ENCODE data around the gene LRRC42. TPM values are rescaled to one million over a fixed set of nuclear protein-coding genes. Genes with fewer than 3 reads are reported as not detected.

The LRRC42 gene
- total RNA-seq, 2 donors from 2014 or later = 2.3 to 17.1 TPM

DNA sequence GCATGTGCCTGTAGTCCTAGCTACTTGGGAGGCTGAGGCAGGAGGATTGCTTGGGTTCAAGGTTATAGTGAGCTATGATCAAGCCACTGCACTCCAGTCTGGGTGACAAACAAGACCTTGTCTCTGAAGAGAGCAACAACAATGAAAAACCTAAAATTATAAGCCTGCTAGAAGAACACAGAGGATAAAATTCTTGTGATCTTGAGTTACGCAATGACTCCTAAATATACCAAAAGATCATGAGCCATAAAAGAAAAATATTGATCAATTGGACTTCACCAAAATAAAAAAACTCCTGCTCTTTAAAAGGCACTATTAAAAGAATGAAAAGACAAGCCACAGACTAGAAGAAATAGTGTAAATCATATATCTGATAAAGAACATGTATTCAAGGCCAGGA, 49.5 kb downstream of the LRRC42 start:
- no peaks in the 10 kb centered on the region for H3K36me3 ChIP-seq (replicated peaks in 1 of 2; ENCODE audit: insufficient read depth in 1 of 2, low read depth in 2 of 2)
- intact Hi-C loops (cut with DNase I) = no loop called here
- ATAC-seq (no peak), DNase-seq (no peak)
- H3K4me3 ChIP-seq = no peak overlapping the region
- WGBS, 2 donors = 81 to 82% methylated on average over 1 of the region's 1 CpG
- TF ChIP-seq, protein P1, sequence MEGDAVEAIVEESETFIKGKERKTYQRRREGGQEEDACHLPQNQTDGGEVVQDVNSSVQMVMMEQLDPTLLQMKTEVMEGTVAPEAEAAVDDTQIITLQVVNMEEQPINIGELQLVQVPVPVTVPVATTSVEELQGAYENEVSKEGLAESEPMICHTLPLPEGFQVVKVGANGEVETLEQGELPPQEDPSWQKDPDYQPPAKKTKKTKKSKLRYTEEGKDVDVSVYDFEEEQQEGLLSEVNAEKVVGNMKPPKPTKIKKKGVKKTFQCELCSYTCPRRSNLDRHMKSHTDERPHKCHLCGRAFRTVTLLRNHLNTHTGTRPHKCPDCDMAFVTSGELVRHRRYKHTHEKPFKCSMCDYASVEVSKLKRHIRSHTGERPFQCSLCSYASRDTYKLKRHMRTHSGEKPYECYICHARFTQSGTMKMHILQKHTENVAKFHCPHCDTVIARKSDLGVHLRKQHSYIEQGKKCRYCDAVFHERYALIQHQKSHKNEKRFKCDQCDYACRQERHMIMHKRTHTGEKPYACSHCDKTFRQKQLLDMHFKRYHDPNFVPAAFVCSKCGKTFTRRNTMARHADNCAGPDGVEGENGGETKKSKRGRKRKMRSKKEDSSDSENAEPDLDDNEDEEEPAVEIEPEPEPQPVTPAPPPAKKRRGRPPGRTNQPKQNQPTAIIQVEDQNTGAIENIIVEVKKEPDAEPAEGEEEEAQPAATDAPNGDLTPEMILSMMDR (IDR thresholded peaks at IDR 0.05) = no peak
- no peak for TF ChIP-seq POLR2A (IDR thresholded peaks at IDR 0.05)
- H3K9me3 ChIP-seq = no peaks in the 10 kb centered on the region
- H3K27ac ChIP-seq = no peak overlapping the region
- no peaks in the 10 kb centered on the region for H3K4me1 ChIP-seq
- H3K27me3 ChIP-seq = no peaks in the 10 kb centered on the region

DNA sequence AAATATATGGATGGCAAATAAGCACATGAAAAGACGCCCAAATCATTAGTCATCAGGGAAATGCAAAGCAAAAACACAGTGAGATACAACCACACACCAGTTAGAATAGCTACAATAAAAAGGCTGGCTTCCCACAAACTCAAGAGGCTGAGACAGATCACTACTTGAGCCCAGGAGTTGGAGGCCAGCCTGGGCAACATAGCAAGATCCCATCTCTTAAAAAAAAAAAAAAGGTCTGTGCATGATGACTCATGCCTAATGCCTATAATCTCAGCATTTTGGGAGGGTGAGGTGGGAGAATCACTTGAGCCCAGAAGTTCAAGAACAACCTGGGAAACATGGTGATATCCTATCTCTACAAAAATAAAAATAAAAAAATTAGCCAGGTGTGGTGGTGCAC, 52.1 kb downstream of the LRRC42 start:
- H3K27ac ChIP-seq = no peak overlapping the region
- ATAC-seq (no peak), DNase-seq (no peak)
- WGBS, 2 donors = 94 to 96% methylated on average over 1 of the region's 1 CpG
- TF ChIP-seq, protein P1 (IDR thresholded peaks at IDR 0.05) = no peak
- intact Hi-C loops (cut with DNase I) = no loop called here
- H3K9me3 ChIP-seq = no peaks in the 10 kb centered on the region
- no peaks in the 10 kb centered on the region for H3K4me1 ChIP-seq
- no peaks in the 10 kb centered on the region for H3K27me3 ChIP-seq
- H3K36me3 ChIP-seq (replicated peaks in 1 of 2; ENCODE audit: insufficient read depth in 1 of 2, low read depth in 2 of 2) = no peaks in the 10 kb centered on the region
- H3K4me3 ChIP-seq = no peak overlapping the region

DNA sequence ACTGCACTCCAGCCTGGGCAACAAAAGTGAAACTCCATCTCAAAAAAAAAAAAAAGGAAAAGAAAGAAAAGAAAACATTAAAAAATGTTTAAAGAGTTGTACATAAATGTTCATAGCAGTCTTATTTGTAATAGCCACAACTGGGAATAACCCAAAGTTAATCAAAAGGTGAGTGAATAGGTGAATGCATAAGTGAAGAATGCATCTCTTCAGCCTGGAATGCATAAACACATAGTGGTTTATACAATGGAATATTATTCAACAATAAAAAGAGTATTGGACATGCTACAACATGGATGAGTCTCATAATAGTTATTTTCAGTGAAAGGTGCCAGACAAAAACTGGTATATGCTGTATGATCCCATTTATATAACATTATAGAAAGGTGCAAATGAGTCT, 53.8 kb downstream of the LRRC42 start:
- intact Hi-C loops (cut with DNase I) = no loop called here
- Histone ChIP-seq H3K27me3 (no peaks in the 10 kb centered on the region), H3K4me3 (no peak overlapping the region), H3K36me3 (replicated peaks in 1 of 2; ENCODE audit: insufficient read depth in 1 of 2, low read depth in 2 of 2) (no peaks in the 10 kb centered on the region), H3K9me3 (no peaks in the 10 kb centered on the region), H3K27ac (no peak overlapping the region), H3K4me1 (no peaks in the 10 kb centered on the region)
- no peak for TF ChIP-seq POLR2A (IDR thresholded peaks at IDR 0.05)
- TF ChIP-seq, protein P1 (IDR thresholded peaks at IDR 0.05) = no peak
- no peak for DNase-seq
- ATAC-seq = no peak

DNA sequence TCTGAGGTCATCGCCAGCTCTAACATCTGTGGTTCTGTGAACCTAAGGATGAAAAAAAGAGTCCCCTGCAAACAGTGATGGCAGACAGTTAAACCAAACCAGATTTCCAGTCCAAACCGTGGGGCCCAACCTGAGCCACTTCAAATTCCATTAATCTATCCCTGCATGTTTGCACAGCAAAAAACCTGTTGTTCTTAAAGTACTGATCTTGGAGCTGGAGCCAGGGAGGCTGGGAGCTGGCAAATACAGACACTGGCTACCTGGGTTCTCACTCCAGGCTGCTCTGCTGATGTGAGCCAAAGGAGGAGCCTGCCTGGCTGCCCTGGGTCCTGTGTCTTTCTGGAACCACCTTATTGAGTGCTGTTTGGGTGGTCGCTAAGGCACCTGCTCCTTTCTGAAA, 55.4 kb downstream of the LRRC42 start:
- no peak for TF ChIP-seq POLR2A (IDR thresholded peaks at IDR 0.05)
- TF ChIP-seq, protein P1 (IDR thresholded peaks at IDR 0.05) = no peak
- 17 to 25% methylated on average over 3 of the region's 3 CpGs for WGBS, 2 donors
- ATAC-seq = no peak
- no peak for DNase-seq
- no peaks in the 10 kb centered on the region for H3K4me1 ChIP-seq
- H3K27ac ChIP-seq = no peak overlapping the region
- intact Hi-C loops (cut with DNase I) = no loop called here
- H3K9me3 ChIP-seq = no peaks in the 10 kb centered on the region
- H3K4me3 ChIP-seq = no peak overlapping the region
- no peaks in the 10 kb centered on the region for H3K27me3 ChIP-seq
- H3K36me3 ChIP-seq (replicated peaks in 1 of 2; ENCODE audit: insufficient read depth in 1 of 2, low read depth in 2 of 2) = no peaks in the 10 kb centered on the region

DNA sequence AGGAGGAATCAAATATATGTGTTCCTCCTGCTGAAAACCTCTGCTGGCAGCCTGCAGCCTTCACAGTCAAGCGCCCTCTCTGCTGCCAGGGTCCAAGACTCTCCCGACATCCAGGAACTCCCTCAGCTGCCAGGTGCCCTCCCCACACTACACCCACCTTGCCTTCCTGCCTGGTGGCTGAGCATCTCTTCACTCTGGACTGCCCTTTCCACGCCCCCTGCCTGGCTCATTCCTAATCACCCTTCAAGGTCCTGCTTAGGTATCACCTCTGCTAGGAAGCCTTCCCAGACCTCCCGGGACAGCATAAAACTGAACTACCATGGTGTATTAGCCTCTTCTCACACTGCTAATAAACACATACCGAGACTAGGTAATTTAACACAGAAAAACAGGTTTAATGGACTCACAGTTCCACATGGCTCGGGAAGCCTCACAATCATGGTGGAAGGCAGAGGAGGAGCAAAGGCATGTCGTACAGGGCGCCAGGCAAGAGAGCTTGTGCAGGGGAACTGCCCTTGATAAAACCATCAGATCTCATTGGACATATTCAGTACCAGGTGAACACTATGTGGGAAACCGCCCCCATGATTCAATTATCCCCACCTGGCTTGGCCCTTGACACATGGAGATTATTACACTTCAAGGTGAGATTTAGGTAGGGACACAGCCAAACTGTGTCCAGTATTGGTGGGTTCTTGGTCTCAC, 56.5 kb downstream of the LRRC42 start:
- H3K27ac ChIP-seq = no peak overlapping the region
- TF ChIP-seq, protein P1 (IDR thresholded peaks at IDR 0.05) = no peak
- TF ChIP-seq POLR2A (IDR thresholded peaks at IDR 0.05) = no peak
- H3K4me1 ChIP-seq = no peaks in the 10 kb centered on the region
- no peaks in the 10 kb centered on the region for H3K9me3 ChIP-seq
- H3K4me3 ChIP-seq = no peak overlapping the region
- WGBS, 2 donors = 67 to 75% methylated on average over 8 to 9 of the region's 9 CpGs
- H3K27me3 ChIP-seq = no peaks in the 10 kb centered on the region
- no peak for DNase-seq
- ATAC-seq = no peak
- no peaks in the 10 kb centered on the region for H3K36me3 ChIP-seq (replicated peaks in 1 of 2; ENCODE audit: insufficient read depth in 1 of 2, low read depth in 2 of 2)
- intact Hi-C loops (cut with DNase I) = no loop called here
